GM23248 (cell line): Measurements from ENCODE around the gene INTS2.

ENCODE experiments used
- EZH2 ChIP-seq: fragments of 200-600 bp; sonication (generic); IDR thresholded peaks from 2 replicates; pipeline ENCODE4 v1.6.1; 2018; ENCODE audit warnings: antibody characterized with exemption, mild to moderate bottlenecking; ENCODE audit not compliant: insufficient read depth, poor library complexity, severe bottlenecking
- EZH2phosphoT487 ChIP-seq: fragments of 200-600 bp; sonication (generic); IDR thresholded peaks from 2 replicates; pipeline ENCODE4 v1.6.1; 2018; ENCODE audit warnings: antibody characterized with exemption, moderate library complexity, mild to moderate bottlenecking, low read depth; ENCODE audit not compliant: insufficient read depth

GRCh38 chr17:61966191-61966590, 38.4 kb upstream of the INTS2 start:
- TF ChIP-seq EZH2phosphoT487 (no peak), EZH2 (no peak)
